ENCODE data around the gene TMIGD3. TPM values are rescaled to one million over a fixed set of nuclear protein-coding genes. Genes with fewer than 3 reads are reported as not detected.

TMIGD3 gene
- total RNA-seq, 1 donor, result 0.43 TPM

DNA sequence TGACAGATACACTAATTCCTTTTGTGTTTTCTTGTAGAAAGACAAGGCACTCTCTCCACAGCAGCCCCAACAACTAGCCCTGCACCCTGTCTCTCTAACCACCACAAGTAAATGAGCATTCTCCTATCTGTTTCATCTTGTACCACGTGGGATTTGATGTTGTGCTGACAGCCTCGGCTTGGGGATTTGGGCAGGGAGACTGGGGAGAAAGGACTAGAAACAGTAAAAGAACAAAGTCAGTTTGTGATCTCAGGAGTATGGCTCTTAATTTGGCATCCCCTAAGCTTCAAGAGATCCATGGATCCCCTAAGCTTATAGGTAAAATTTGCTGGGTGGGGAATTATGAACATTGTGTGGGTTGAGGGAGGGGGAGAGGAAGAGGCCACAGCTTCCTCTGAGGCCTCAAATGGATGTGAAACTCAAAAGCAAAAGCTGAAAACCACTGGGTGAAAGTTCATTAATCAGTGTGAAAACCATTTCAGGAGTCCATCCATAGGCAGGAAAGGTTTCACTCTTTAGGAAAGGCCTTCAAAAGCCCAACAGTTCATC, 26.6 kb downstream of the TMIGD3 start:
- no peak for DNase-seq (ENCODE audit: low read depth)
- TF ChIP-seq, protein P1, sequence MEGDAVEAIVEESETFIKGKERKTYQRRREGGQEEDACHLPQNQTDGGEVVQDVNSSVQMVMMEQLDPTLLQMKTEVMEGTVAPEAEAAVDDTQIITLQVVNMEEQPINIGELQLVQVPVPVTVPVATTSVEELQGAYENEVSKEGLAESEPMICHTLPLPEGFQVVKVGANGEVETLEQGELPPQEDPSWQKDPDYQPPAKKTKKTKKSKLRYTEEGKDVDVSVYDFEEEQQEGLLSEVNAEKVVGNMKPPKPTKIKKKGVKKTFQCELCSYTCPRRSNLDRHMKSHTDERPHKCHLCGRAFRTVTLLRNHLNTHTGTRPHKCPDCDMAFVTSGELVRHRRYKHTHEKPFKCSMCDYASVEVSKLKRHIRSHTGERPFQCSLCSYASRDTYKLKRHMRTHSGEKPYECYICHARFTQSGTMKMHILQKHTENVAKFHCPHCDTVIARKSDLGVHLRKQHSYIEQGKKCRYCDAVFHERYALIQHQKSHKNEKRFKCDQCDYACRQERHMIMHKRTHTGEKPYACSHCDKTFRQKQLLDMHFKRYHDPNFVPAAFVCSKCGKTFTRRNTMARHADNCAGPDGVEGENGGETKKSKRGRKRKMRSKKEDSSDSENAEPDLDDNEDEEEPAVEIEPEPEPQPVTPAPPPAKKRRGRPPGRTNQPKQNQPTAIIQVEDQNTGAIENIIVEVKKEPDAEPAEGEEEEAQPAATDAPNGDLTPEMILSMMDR (IDR thresholded peaks at IDR 0.05; ENCODE audit: insufficient read depth, low read depth, low read length), result no peak

DNA sequence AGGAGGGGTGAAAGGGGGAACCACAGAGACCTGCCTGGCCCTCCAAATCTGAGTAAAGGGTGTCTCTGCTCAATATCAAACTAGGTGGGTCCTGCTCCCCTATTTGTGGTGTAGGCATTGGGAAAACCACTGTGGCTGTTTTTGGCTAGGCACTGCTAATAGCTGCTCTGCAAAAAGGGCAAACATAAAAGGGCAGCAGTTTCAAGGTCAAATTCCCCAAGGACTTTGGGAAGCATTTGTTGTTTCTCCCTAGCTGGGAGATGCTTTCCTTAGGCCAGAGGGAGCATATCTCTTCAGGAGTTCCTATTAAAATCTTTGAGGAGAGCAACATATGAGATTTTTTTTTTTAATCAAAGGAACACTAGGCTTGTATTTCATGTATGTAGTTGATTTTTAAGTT, 27.2 kb downstream of the TMIGD3 start:
- TF ChIP-seq, protein P1 (IDR thresholded peaks at IDR 0.05; ENCODE audit: insufficient read depth, low read depth, low read length), result no peak
- DNase-seq (ENCODE audit: low read depth), result no peak
- H3K4me3 ChIP-seq (ENCODE audit: low read depth, low read length), result no peak overlapping the region

More for the DNA sequence above, 26.6 kb downstream of the TMIGD3 start:
- no peak overlapping the region for H3K4me3 ChIP-seq (ENCODE audit: low read depth, low read length)

DNA sequence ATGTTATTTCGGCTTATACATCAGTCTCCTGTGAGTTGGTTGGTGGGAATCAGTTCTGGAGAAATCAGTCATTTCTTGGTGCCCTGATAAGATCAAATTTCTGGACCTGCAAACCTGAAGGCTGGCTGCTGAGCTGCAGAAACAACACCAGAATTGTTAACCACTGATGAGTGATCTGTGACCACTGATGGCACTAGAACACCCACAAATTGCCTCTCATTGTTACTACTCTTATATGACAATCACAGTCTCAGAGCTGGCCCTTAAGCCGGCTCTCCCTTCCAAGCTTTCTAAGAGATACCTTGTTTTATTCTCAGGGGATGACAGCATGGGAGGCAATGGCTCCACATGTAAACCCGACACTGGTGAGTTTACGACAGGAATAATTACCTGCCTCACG, 27.7 kb downstream of the TMIGD3 start:
- TF ChIP-seq, protein P1 (IDR thresholded peaks at IDR 0.05; ENCODE audit: insufficient read depth, low read depth, low read length), result no peak
- DNase-seq (ENCODE audit: low read depth), result no peak
- H3K4me3 ChIP-seq (ENCODE audit: low read depth, low read length), result no peak overlapping the region

DNA sequence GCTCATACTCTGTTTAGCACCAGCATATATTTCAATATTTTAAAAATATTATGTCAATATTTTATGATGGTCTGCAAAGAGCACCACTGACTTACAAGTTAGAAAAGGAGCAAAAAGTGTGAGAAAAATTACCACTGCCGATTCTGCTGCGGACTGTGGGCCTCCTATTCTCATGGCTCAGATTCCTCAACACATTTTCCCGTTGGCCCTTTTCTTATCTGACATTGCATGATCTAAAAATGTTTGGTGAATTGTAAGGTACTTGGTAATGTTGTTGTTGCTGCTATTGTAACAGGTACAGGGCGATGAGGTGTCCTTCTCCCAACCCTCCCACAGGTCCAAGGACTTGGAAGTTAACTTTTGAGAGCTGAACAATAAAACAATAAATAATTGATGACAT, 28.9 kb downstream of the TMIGD3 start:
- DNase-seq (ENCODE audit: low read depth), result no peak
- TF ChIP-seq, protein P1 (IDR thresholded peaks at IDR 0.05; ENCODE audit: insufficient read depth, low read depth, low read length), result no peak
- H3K4me3 ChIP-seq (ENCODE audit: low read depth, low read length), result no peak overlapping the region

DNA sequence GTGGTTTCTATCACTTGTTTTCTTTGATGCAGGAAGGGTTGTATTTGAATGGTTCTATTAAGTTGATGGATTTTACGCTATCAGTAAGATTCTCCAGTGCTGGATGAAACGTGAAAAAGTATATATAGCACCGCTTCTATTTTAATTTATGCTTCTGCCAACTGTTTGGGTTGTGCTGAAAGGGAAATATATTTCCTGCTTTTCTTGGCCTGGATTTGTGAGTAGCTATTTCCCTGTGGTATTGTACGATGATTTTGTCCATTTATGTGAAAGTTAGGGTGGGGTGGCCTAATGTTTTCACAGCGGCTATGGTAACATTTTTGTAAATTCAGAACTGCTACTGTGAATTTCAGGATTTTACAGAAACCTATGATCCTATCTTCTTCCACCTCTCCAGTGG, 29.3 kb downstream of the TMIGD3 start:
- TF ChIP-seq, protein P1 (IDR thresholded peaks at IDR 0.05; ENCODE audit: insufficient read depth, low read depth, low read length), result no peak
- H3K4me3 ChIP-seq (ENCODE audit: low read depth, low read length), result no peak overlapping the region
- no peak for DNase-seq (ENCODE audit: low read depth)

DNA sequence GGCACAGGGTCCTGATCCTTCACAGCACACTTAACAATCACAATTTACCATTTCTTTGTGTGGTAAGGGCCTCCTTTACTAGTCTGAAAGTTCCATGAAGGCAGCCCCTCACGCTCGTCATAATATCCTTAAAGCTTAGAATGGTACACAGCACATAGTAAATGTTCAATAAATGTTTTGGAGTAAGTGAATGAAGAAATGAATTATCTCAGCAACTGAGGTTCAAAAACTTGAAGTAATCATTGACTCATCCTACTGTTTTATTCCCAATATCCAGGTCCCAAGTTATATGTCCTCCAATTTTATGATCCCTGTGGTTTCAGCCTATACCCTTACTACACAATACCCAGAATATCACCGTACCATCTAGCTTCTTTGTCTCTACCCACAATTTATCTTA, 31.9 kb downstream of the TMIGD3 start:
- TF ChIP-seq, protein P1 (IDR thresholded peaks at IDR 0.05; ENCODE audit: insufficient read depth, low read depth, low read length), result no peak
- no peak for DNase-seq (ENCODE audit: low read depth)
- H3K4me3 ChIP-seq (ENCODE audit: low read depth, low read length), result no peak overlapping the region

DNA sequence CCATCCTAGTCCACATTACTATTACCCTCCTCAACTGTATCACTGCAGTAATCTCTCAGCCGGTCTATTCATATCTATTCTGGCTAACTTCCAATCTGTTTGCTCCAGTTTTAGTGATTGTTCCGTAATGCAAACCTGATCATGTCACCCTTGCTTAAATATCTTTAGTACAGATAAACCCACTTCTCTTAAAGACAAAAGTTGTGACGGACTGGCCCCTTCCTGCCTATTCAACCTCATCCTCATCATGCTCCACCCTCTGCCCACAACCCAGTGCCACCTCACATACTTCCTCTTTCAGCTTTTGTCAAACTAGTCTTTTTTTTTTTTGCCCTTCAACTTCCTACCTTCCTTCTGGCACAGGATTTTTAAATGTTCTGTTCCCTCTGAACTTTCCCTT, 32.4 kb downstream of the TMIGD3 start:
- TF ChIP-seq, protein P1 (IDR thresholded peaks at IDR 0.05; ENCODE audit: insufficient read depth, low read depth, low read length), result no peak
- no peak for DNase-seq (ENCODE audit: low read depth)
- no peak overlapping the region for H3K4me3 ChIP-seq (ENCODE audit: low read depth, low read length)
